ENCODE results near the gene BPIFA2. TPM values are rescaled to one million over a fixed set of nuclear protein-coding genes. Genes with fewer than 3 reads are reported as not detected.
"Not testable (repeated sequence)": the region's sequence is repeated elsewhere in the genome, so short reads cannot be mapped to it uniquely, and the experiment has no call there.

Gene BPIFA2
- total RNA-seq = not detected in 2 replicates

- no peak for DNase-seq (ENCODE audit: extremely low read depth, low read depth, low spot score)
Observed at GRCh38 chr20:33167859-33168258, at the start of gene BPIFA2. BPIFA2 (plus strand) TSS chr20:33168159; CDS start chr20:33169146, 987 bp downstream.

GRCh38 chr20:33119725-33120720 lies 47.9 kb upstream of the BPIFA2 start:
- DNase-seq (ENCODE audit: extremely low read depth, low read depth, low spot score) = no peak

- no peak for DNase-seq (ENCODE audit: extremely low read depth, low read depth, low spot score)
Observed at GRCh38 chr20:33120934-33121333, 47.0 kb upstream of the BPIFA2 start.

GRCh38 chr20:33122297-33122696 lies 45.7 kb upstream of the BPIFA2 start:
- DNase-seq (ENCODE audit: extremely low read depth, low read depth, low spot score) = not testable (repeated sequence)

- no peak for DNase-seq (ENCODE audit: extremely low read depth, low read depth, low spot score)
Observed at GRCh38 chr20:33124261-33124660, 43.7 kb upstream of the BPIFA2 start.

- DNase-seq (ENCODE audit: extremely low read depth, low read depth, low spot score) = no peak
Observed at GRCh38 chr20:33124994-33125393, 43.0 kb upstream of the BPIFA2 start.

- no peak for DNase-seq (ENCODE audit: extremely low read depth, low read depth, low spot score)
Observed at GRCh38 chr20:33125983-33126382, 42.0 kb upstream of the BPIFA2 start.

GRCh38 chr20:33127422-33128097 lies 40.4 kb upstream of the BPIFA2 start:
- DNase-seq (ENCODE audit: extremely low read depth, low read depth, low spot score) = no peak

GRCh38 chr20:33130568-33131061 lies 37.3 kb upstream of the BPIFA2 start:
- DNase-seq (ENCODE audit: extremely low read depth, low read depth, low spot score) = no peak

- DNase-seq (ENCODE audit: extremely low read depth, low read depth, low spot score) = no peak
Observed at GRCh38 chr20:33131949-33132473, 35.9 kb upstream of the BPIFA2 start.

GRCh38 chr20:33132513-33133372 lies 35.2 kb upstream of the BPIFA2 start:
- no peak for DNase-seq (ENCODE audit: extremely low read depth, low read depth, low spot score)

- DNase-seq (ENCODE audit: extremely low read depth, low read depth, low spot score) = no peak
Observed at GRCh38 chr20:33133373-33133941, 34.5 kb upstream of the BPIFA2 start.

- DNase-seq (ENCODE audit: extremely low read depth, low read depth, low spot score) = no peak
Observed at GRCh38 chr20:33137195-33137594, 30.8 kb upstream of the BPIFA2 start.

GRCh38 chr20:33139467-33139866 lies 28.5 kb upstream of the BPIFA2 start:
- DNase-seq (ENCODE audit: extremely low read depth, low read depth, low spot score) = no peak

GRCh38 chr20:33145521-33145920 lies 22.4 kb upstream of the BPIFA2 start:
- no peak for DNase-seq (ENCODE audit: extremely low read depth, low read depth, low spot score)

- DNase-seq (ENCODE audit: extremely low read depth, low read depth, low spot score) = no peak
Observed at GRCh38 chr20:33147299-33147698, 20.7 kb upstream of the BPIFA2 start.

- no peak for DNase-seq (ENCODE audit: extremely low read depth, low read depth, low spot score)
Observed at GRCh38 chr20:33148040-33148439, 19.9 kb upstream of the BPIFA2 start.

- DNase-seq (ENCODE audit: extremely low read depth, low read depth, low spot score) = no peak
Observed at GRCh38 chr20:33154252-33154651, 13.7 kb upstream of the BPIFA2 start.

GRCh38 chr20:33158637-33159385 lies 9.1 kb upstream of the BPIFA2 start:
- DNase-seq (ENCODE audit: extremely low read depth, low read depth, low spot score) = no peak

Measured in glomerular endothelial cell (primary cell).